CD4-positive, alpha-beta T cell treated with Interleukin-2 at 100 ng/mL for 4 hours (primary cell): ENCODE results near the gene SMTN.
A peak's percentile ranks its signal among the peaks of the same experiment; 100 is the strongest.
"Not testable (repeated sequence)": the region's sequence is repeated elsewhere in the genome, so short reads cannot be mapped to it uniquely, and the experiment has no call there.

Experiments used
- DNase-seq: peaks from one replicate; pipeline ENCODE4 v3.0.0-alpha.2; 2020; ENCODE audit warnings: low spot score

Gene SMTN

DNA sequence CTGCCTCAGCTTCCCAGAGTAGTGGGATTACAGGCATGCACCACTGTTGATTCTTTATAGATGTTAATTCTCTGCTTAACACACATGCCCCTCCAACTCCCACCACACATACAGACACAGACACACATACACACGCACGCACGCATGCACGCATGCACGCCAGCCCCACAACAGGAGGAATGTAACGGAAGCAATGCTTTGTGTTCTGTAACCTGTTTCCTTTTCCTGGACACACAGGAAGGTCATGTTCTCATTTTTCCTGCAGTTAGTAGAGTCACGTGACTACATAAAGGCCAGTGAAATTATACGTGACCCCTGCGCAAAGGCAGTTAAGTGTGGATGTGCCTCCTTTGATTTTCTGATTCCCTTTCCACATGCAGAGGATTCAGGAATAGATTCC is 8.0 kb upstream of the SMTN start:
- DNase-seq = not testable (repeated sequence)

DNA sequence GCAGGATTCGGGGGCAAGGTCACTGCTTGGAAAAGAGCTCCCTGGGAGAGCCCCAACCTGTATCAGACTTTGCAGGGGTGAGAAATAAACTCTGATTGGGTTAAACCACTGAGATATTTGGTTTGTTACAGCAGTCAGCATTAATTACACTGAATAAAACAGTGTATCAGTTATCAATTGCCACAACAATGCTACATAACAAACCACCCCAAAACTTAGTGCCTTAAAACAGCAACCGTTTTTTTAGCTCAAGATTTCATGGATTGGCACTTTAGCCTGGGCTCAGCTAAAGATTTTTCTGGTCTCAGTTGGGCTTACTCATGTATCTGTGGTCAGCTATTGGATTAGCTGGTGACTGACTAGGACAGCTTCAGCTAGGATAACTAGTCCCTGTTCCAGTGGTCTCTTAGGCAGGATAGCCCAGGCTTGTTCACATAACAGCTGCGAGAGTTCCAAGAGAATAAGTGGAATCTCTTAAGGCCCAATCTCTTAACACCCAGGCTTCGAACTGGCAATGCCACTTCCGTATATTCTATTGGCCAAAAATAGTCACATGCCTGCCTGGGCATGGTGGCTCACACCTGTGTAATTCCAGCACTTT is 7.5 kb upstream of the SMTN start:
- DNase-seq = not testable (repeated sequence)

DNA sequence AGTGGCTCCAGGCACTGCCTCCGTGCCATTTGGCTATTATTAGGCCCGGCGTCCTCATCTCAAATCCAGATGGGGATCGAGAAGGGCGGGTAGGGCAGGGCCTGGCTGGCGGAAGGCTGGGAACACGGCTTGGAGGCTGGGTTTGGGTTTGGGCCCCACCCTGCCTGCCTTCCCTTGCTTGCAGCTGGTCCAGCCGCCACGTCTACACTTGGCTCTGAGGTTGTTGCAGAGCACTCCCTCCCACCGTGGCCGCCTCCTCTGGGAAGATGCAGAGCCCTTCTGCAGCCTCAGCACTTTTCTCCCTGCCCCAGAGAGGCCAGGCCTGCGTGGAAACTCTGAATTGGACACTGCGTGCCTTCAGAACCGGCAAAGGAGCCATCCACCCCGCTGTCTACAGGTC is 5.2 kb upstream of the SMTN start:
- DNase-seq = no peak

DNA sequence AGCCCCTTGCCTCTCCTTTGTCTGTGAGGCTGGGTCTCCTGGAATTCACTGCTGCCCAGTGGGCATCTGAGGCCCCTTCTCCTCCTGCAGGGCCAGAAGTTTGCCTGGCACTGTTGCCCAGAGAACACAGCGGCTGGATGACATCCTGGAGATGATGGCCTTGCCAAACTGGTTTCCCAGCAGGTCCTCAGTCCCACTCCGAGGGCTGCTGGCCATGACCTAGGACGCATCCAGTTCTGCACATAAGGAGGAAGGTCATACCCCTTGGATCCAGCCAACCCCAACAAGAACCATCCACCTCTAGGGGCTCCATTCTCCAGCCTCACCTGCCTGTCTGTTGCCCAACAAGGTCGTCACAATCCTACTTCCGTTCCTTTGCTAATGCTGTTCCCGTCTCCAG is 3.4 kb upstream of the SMTN start:
- DNase-seq = no peak

DNA sequence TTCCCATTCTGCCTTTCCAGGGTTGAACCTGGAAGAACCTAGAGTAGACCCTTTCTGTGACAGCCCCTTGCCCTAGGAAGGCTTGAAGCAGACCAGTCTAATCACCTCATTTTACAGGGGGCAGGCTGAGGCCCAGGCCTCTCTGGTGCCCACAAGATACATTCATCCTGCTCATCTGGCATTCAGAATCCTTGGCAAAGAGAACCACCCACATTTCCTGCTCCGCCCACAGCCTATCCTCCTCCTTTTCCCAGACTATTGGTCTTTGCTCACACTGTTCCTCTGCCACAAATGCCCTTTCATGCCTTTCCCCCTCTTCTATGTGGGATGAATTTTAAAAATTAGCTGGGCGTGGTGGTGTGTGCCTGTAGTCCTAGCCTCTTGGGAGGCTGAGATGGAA is 2.7 kb upstream of the SMTN start:
- DNase-seq = not testable (repeated sequence)

DNA sequence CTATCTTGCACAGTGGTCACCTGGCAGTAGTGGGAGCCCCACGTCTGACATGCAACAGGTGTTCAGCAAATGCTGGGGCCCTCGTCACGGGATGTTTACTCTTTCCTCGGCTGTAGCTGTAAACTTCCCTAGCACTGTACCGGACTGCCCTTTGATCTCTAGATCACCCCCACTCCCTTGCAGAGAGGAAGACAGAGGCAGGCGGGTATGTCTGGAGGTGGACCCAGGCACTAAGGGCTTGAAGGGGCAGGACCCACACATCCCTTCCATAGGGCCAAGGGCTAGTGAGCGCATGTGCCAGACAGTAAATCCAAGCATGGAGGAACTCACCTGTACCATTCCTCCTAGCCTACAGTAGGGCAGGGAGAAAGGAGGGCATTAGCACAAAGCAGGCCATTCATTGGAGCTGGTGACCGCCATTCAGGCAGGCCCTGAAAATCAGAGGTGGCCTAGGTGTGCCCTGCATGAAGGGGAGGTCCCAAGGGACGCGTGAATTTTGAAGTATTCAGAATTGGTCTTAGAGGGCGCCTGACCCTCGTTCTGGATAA is 1.9 kb upstream of the SMTN start:
- no peak for DNase-seq

DNA sequence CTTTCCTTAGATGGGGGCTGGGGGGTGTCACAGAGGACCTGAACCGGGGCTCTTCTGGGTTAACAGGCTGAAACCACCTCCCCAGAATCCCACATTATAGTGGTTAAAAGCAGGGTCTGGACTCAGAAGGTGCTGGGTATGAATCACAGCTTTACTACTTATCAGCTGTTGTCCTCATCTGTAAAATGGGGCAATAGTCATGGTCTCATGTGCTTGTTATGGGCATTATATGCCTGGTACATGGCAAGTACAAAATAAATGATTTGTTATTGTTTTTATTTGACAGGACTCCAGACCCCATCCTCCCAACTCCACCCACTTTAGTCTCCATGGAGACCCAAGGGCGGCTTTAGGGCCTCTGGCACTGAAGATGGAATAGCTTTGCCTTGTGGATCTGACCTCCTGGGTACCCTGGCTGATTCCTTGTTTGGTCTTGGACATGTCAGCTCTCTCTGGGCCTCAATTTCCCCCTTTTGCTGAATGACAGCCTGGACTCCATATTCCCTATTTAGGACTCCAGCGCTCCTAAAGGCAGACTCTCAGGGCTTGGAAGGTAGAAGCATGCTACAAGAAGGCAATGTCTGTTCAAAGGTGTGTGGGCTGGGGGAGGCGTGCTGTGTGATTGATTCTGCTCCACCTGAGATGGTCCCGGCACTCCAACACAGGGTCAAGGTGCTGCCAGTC is 812 bp upstream of the SMTN start:
- no peak for DNase-seq

DNA sequence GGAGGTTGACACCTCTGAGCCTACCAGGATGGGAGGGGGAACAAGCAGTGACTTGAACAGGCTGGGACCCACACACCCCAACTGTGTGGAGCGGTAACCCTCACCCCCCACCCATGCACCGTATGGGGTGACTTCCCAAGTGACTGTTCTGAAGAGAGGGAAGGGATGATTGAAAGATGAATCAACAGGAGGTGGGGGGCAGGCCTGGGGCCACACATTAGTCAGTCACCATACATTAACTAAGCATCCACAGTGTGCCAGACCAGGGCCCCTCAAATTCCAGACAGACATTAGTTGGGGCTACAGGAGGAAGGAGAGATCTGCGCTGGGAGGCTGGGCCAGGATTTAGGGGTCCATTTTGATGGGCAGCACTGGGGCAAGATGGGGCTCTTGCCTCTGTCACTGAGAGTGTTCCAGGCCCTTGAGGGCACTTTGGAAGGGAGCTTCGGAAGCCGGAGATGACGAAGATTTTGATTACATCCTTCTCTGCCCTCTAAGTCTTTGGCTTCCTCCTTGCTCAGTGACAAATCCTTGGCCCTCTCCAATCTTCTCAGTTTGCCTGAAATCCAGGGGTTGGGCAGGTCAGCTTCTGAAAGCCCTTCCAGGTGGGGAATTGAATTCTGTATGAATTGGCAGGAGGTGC is 966 bp downstream of the SMTN start:
- DNase-seq = no peak

DNA sequence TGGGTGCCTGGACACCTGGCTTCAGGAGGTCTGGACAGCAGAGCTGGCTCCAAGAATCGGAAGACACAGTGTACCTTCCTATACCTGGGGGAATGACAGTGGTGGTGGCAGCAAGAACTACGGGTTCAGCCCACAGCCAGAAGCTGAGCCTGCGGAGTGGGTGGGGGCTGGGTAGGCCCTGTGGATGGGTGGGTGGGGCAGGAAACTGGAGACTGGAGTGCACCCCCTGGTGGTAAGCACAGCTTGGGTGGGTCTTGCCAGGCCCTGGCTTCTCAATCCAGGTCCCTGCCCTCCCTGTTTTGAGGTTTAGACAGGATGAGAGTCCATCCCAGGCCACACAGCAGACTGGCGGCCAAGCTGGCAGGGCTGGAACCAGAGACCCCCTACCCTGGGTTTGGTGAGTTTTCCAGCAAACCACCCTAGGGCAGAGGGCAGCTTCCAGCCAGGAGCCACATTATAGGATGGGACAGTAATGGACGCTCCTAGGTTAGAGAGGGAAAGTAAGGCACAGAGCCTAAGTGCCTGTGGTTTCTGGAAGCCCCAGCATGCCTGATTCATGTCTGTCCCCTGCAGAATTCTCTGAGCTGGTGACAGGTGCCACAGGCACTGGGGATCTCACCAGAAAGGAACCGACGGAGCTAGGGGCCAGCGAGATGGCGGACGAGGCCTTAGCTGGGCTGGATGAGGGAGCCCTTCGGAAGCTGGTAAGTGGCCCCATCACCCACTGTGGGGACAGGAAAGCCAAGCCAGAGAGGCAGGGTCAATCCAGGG is 1.7 kb downstream of the SMTN start:
- peak; percentile 25 for DNase-seq

DNA sequence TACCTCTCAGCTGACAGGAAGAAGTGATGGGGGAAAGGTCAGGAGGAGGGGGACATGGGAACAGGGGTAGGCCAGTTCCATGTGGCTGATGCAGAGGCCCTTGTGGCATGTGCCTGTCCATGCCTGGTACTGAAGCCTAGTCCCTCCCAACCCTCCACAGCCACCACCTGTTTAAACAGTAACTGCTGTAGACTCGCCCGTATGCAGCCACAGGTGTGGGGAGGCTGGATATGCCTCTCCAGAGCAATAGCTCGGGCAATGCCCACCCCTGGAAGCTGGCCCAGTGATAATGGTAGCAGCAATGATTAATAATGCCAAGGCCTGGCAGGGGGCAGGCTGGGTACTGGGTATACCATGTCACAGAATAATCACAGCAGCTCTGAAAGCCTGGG is 2.3 kb downstream of the SMTN start:
- no peak for DNase-seq

DNA sequence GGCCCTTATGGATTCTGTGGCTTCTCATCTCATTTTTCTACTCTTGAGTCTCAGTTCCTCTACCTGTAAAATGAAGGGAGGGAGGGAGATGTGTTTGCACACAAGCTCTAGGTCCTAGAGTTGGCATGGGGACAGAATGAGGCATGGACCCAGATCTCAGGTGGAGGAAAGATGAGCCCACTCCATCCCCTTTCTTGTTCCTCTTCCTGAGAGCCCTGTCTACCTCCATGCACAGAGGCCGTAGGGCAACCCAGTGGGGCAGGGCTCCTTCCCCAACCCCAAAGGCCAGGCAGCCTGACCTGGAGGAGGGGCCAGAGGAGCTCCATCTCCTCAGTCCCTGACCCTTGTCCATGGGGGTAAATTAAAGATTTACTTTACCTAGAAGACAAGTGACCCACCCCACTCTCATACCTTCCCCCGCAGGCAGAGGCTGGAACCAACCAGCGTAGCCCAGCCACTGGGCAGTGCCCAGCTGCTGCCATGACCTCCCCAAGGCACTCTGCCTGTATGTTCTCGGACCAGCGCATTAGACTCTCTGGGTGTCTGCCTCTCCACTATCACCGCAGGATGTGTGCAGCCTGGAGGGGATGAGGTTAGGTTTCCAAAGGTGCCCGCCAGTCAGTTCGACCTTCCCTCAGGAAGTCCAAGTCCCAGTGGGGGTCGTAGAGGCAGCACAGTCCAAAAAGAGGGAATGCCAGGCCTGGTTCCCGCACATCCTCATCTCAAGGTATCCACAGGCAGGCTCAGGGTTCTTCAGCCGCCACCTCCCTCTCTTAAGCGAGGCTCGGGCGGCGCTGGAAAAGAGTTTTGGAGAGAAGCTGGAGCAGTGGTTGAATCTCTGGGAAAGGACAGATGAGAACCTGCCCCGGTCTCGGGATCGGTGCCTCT is 3.0 kb downstream of the SMTN start:
- no peak for DNase-seq

DNA sequence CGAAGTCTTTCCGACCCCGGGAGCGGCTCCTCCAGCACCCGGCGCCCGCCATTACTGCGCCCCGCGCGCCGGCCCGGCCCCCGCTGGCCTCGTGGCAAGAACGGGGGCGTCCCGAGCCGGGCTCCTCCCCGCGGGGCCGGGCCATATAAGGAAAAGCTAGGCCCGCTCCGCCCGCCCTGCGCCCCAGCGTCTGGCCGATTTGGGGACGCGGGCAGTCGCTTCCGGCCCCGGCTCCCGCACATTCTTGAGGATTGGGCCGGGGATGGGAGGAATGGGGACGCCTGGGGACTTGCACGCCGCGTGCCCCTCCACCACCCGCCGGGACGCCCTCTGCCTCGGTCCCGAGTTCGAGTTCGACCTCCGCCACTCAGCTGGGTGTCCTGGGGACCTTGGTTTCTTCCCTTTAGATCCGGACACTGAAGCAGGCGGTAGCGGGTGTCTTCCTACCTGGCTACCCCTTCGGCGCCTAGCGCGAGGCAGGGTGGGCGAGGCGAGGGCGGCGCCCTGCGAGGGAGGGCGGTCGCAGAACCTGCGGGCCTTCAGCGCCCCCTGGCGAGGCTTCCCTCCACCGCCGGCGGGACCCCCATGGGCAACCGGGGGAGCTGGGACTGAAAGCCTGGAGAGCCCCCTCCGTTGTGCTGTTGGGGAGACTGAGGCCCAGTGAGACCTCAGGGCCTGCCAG is 3.8 kb downstream of the SMTN start:
- DNase-seq = peak; percentile 77

DNA sequence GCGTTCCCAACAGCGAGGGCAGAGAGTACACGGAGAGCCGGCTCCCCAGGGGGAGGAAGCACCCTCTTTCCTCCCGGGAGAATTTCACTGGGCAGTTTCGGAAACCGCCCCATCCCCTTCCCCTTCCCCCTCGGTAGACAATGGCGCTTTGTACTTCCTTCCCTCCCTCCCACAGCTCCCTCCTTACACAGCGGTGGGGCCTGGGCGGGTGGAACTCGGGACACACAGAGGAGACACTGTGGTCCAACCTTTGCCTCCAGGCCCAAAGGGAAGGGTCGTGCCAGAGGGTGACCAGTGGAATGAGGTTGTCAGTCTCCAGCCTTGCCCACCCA is 4.3 kb downstream of the SMTN start:
- no peak for DNase-seq

DNA sequence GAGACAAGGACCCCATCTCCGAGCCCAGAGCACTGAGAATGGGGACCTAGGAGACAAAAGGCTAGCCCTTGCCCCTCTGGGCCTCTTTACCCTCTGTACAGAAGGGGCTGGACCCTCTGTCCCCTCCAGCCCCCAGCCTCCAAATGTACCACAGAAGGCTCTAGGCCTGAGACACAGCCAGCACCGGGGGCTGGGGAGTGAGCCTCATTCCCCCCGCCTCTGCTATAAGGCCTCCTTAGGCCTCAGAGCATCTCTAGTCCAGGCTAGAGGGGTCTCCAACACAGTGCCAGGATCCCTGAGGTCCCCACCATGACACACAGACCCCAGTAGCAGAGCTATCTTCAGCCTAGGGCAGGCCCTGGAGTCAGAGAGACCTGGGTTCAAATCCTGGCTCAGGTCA is 4.8 kb downstream of the SMTN start:
- no peak for DNase-seq

DNA sequence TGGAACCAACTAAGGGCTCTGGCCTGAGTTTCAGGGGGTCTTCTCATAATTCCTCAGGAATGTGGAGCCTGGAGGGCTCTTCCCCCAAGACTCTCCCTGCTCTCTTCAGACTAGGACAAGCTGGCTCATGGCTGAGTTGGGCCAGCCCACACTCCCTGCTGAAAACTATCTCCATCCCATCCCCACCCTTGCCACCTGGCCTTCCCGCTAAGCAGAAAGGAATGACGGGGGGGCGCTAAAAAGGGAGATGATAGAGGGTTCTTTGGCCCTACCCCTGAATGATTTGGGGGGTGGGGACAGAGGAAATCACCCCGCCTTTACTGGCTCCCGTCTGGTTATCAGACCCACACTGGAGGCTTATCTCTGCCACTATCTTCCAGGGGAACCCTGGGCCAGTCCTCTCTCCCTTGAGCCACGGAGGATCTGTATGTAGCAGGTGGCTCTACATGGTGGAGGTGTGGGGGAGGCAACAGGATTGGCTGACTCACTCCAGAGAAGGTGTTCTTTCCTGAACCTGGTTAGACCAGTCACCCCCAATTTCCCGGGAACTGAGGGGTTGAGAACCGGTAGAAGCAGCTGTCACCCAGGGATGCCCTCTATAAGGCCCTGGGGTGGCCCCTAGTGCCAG is 5.7 kb downstream of the SMTN start:
- no peak for DNase-seq

DNA sequence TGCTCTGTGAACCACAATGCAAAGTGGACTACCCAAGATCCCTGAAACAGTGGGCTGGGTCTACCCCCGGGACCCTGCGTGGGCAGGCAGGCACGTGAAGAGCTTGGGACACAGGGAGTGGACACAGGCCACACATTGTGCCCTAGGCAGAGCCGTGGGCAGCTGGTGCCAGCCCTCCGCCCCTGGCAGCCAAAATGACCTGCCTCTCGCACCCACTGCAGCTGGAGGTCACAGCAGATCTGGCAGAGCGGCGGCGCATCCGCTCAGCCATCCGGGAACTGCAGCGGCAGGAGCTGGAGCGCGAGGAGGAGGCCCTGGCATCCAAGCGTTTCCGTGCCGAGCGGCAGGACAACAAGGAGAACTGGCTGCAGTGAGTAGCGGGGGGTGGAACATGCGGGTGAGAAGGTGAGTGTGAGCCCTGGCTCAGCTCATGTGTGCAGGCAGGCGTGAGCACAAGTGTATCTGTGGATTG is 6.7 kb downstream of the SMTN start:
- DNase-seq = no peak

DNA sequence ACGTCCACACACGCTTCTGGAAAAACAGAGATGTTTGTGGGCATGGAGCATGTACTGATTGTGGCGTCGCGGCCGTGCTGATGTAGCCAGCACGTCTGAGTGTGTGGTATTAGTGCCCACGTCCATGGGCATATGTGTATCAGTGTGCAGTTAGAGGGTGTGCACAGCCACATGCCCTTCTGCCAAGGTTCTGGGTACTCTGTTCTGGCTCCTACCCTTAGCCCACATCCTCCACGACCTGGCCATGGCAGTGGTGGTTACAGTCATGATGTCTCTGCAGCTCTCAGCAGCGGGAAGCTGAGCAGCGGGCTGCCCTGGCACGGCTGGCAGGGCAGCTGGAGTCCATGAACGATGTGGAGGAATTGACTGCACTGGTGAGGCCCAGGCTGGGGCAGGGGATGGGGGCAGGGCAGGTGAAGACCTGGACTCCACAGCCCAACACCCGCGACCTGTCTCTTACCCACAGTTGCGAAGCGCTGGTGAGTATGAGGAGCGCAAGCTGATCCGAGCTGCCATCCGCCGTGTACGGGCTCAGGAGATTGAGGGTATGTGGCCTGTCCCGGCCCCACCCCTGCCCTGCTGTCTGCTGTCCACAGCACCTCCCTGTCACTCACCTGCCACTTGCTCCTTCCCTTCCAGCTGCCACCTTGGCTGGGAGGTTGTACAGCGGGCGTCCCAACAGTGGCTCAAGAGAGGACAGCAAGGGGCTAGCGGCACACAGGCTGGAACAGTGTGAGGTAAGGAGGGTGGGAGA is 7.3 kb downstream of the SMTN start:
- DNase-seq = no peak

DNA sequence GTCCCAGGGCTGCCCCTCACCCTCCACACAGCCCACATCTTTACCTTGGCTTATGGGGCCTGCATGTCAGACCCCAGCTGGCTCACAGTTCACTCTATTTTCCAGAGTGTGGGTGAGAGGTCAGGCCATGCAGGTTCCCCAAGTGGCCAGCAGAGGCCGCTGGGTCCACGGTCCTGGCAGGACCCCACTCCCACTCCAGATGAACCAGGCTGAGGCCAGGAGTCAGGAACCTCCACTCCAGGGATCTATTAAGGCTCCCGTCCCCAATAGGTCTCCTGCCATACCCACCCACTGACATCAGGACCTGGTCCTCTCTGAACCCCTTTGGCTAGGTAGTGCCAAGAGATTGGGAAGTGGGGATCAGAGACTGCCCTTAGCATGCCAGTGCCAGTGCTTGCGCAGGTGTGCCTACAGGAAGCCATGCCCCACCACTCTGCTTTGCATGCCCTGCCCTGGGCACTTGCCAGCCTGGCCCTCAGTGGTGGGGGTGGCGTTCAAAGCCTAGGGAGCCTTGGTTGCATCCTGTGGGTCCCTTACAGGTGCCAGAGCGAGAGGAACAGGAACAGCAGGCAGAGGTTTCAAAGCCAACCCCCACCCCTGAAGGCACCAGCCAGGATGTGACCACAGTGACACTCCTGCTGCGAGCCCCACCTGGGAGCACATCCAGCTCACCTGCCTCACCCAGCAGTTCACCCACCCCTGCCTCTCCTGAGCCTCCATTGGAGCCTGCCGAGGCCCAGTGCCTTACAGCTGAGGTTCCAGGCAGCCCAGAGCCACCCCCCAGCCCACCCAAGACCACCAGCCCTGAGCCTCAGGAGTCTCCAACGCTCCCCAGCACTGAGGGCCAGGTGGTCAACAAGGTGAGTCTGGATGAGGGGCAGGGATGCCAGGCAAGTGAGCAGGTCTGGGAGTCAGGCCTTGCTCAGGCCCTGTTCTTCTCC is 8.3 kb downstream of the SMTN start:
- DNase-seq = peak; percentile 48
